ENCODE data around the gene ZNF578.
A peak's percentile ranks its signal among the peaks of the same experiment; 100 is the strongest.
"Not testable (repeated sequence)": the region's sequence is repeated elsewhere in the genome, so short reads cannot be mapped to it uniquely, and the experiment has no call there.

ZNF578 gene

DNA sequence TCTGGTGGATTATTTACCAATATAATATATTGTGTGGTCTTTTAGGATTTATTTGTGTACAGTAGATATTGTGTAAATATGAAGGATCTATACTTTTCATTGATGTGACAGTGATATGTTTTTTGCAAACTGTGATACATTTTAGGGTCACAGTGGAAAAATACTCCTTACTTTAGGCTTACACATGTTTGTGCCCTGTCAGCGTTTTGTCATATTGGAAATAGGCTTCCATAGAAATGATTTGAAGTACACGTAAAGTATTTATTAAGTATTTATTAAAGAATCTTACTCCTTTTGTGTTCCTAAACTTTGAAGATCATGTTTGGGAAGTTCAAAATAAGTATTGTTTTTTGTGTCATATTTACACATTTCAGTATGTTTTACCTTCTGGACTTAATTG lies 79.1 kb downstream of the ZNF578 start:
- no peak overlapping the region for H3K27ac ChIP-seq (ENCODE audit: low read depth, low read length)
- H3K79me1 ChIP-seq (ENCODE audit: low read length) = peaks cover 10% of the 10 kb centered on the region
- no peak overlapping the region for H3K4me2 ChIP-seq (ENCODE audit: low read length)
- H3K4me1 ChIP-seq (ENCODE audit: control insufficient read depth in 1 of 2, insufficient read depth in 2 of 2, low read length in 2 of 2) = peaks cover 7 to 12% of the 10 kb centered on the region in 2 experiments
- H3K9ac ChIP-seq (ENCODE audit: low read length) = no peak overlapping the region
- no peaks in the 10 kb centered on the region for H3K9me3 ChIP-seq (ENCODE audit: insufficient read depth, low read depth, low read length)
- H2AFZ ChIP-seq (ENCODE audit: insufficient read depth, low read length, poor library complexity) = no peak overlapping the region
- H2BK5ac ChIP-seq (ENCODE audit: low read depth, low read length, poor library complexity) = no peak overlapping the region
- H2AK5ac ChIP-seq (ENCODE audit: low read length) = no peak overlapping the region
- H2BK12ac ChIP-seq (ENCODE audit: low read length) = no peak overlapping the region
- H2BK120ac ChIP-seq (ENCODE audit: insufficient read depth, low read length, poor library complexity) = no peak overlapping the region
- H3K27me3 ChIP-seq (ENCODE audit: insufficient read depth, low read length) = no peaks in the 10 kb centered on the region
- no peak for DNase-seq
- H4K12ac ChIP-seq (ENCODE audit: low read depth, low read length) = no peak overlapping the region
- no CpG with 5 or more reads among the region's 2 CpGs for WGBS (ENCODE audit: extremely low coverage, insufficient coverage, insufficient read length)
- peaks cover 2% of the 10 kb centered on the region in 2 experiments for H3K36me3 ChIP-seq (ENCODE audit: control insufficient read depth in 1 of 2, insufficient read depth in 2 of 2, low read length in 2 of 2)
- H4K8ac ChIP-seq (ENCODE audit: low read depth, low read length) = no peak overlapping the region
- no peak overlapping the region for H3K23ac ChIP-seq (ENCODE audit: low read length)
- H4K91ac ChIP-seq (ENCODE audit: low read depth, low read length) = no peak overlapping the region
- no peak overlapping the region for H3K14ac ChIP-seq (ENCODE audit: low read length)
- H3K18ac ChIP-seq (ENCODE audit: low read length) = no peak overlapping the region
- H3K79me2 ChIP-seq (ENCODE audit: control insufficient read depth, insufficient read depth, low read length, poor library complexity) = peaks cover 7% of the 10 kb centered on the region
- H3K4ac ChIP-seq (ENCODE audit: low read depth, low read length) = no peak overlapping the region
- H3K4me3 ChIP-seq (ENCODE audit: low read depth, low read length) = no peak overlapping the region

DNA sequence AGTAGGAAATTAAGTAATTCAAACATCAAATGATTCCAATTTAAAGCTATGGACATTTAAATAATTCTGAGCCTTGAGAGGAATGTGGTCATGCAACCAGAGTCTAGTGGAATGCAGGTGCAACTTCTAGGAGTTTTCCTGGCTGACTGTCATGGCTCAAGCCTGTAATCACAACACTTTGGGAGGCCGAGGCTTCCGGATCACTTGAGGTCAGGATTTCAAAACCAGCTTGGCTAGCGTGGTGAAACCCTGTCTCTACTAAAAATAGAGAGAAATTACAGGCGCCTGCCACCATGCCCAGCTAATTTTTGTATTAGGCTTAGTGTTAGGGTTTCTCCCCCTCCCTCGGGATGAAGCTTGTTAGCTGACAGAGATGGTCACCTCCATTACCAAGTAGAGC lies 80.5 kb downstream of the ZNF578 start:
- Histone ChIP-seq H3K4me1 (ENCODE audit: control insufficient read depth in 1 of 2, insufficient read depth in 2 of 2, low read length in 2 of 2) (peaks cover 7 to 10% of the 10 kb centered on the region in 2 experiments), H4K12ac (ENCODE audit: low read depth, low read length) (no peak overlapping the region), H3K23ac (ENCODE audit: low read length) (no peak overlapping the region), H3K9ac (ENCODE audit: low read length) (no peak overlapping the region), H3K18ac (ENCODE audit: low read length) (no peak overlapping the region), H2BK5ac (ENCODE audit: low read depth, low read length, poor library complexity) (no peak overlapping the region), H3K4me3 (ENCODE audit: low read depth, low read length) (no peak overlapping the region), H3K27ac (ENCODE audit: low read depth, low read length) (peak overlapping the region; percentile 41), H4K91ac (ENCODE audit: low read depth, low read length) (no peak overlapping the region), H4K8ac (ENCODE audit: low read depth, low read length) (no peak overlapping the region), H3K79me2 (ENCODE audit: control insufficient read depth, insufficient read depth, low read length, poor library complexity) (peaks cover 2% of the 10 kb centered on the region), H2BK120ac (ENCODE audit: insufficient read depth, low read length, poor library complexity) (no peak overlapping the region), H3K9me3 (ENCODE audit: insufficient read depth, low read depth, low read length) (no peaks in the 10 kb centered on the region), H3K4me2 (ENCODE audit: low read length) (no peak overlapping the region), H3K27me3 (ENCODE audit: insufficient read depth, low read length) (no peaks in the 10 kb centered on the region), H2AK5ac (ENCODE audit: low read length) (no peak overlapping the region), H3K14ac (ENCODE audit: low read length) (no peak overlapping the region), H3K36me3 (ENCODE audit: control insufficient read depth in 1 of 2, insufficient read depth in 2 of 2, low read length in 2 of 2) (peaks cover 2% of the 10 kb centered on the region in 2 experiments), H2BK12ac (ENCODE audit: low read length) (no peak overlapping the region), H3K4ac (ENCODE audit: low read depth, low read length) (no peak overlapping the region), H2AFZ (ENCODE audit: insufficient read depth, low read length, poor library complexity) (no peak overlapping the region), H3K79me1 (ENCODE audit: low read length) (peaks cover 4% of the 10 kb centered on the region)
- peak; percentile 96 to 98 for DNase-seq
- WGBS (ENCODE audit: extremely low coverage, insufficient coverage, insufficient read length) = no CpG with 5 or more reads among the region's 5 CpGs

DNA sequence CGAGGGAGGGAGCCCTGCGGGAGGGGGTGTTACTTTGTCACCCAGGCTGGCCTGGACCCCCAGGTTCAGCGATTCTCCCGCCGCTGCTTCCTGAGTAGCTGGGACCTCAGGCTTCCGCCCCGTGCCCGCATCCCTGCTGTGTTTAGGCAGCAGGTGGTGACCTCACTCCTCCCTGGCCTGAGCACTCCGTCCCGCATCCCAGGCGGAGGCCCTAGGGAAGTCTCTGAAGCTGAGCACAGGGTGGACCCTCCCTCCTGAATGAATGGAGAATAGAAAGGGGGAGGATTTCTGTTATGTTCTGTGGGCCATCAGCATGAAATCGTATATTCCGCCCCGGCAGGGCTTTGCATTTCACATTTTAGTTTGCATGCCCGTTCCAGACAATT lies 82.0 kb downstream of the ZNF578 start:
- not testable (repeated sequence) for H3K79me2 ChIP-seq (ENCODE audit: control insufficient read depth, insufficient read depth, low read length, poor library complexity); H3K36me3 ChIP-seq (ENCODE audit: control insufficient read depth in 1 of 2, insufficient read depth in 2 of 2, low read length in 2 of 2); H3K4me1 ChIP-seq (ENCODE audit: control insufficient read depth in 1 of 2, insufficient read depth in 2 of 2, low read length in 2 of 2); H3K9me3 ChIP-seq (ENCODE audit: insufficient read depth, low read depth, low read length); H3K79me1 ChIP-seq (ENCODE audit: low read length); H3K4ac ChIP-seq (ENCODE audit: low read depth, low read length); H3K18ac ChIP-seq (ENCODE audit: low read length); H3K23ac ChIP-seq (ENCODE audit: low read length); H2AFZ ChIP-seq (ENCODE audit: insufficient read depth, low read length, poor library complexity); H4K8ac ChIP-seq (ENCODE audit: low read depth, low read length); H3K9ac ChIP-seq (ENCODE audit: low read length); H3K4me3 ChIP-seq (ENCODE audit: low read depth, low read length); H2BK120ac ChIP-seq (ENCODE audit: insufficient read depth, low read length, poor library complexity); H2BK5ac ChIP-seq (ENCODE audit: low read depth, low read length, poor library complexity); H3K14ac ChIP-seq (ENCODE audit: low read length); H3K27ac ChIP-seq (ENCODE audit: low read depth, low read length); H4K91ac ChIP-seq (ENCODE audit: low read depth, low read length); H2AK5ac ChIP-seq (ENCODE audit: low read length); H2BK12ac ChIP-seq (ENCODE audit: low read length); H3K27me3 ChIP-seq (ENCODE audit: insufficient read depth, low read length); H4K12ac ChIP-seq (ENCODE audit: low read depth, low read length)
- peak overlapping the region; percentile 97 for H3K4me2 ChIP-seq (ENCODE audit: low read length)
- no CpG with 5 or more reads among the region's 15 CpGs for WGBS (ENCODE audit: extremely low coverage, insufficient coverage, insufficient read length)
- peak; percentile 84 to 86 for DNase-seq

DNA sequence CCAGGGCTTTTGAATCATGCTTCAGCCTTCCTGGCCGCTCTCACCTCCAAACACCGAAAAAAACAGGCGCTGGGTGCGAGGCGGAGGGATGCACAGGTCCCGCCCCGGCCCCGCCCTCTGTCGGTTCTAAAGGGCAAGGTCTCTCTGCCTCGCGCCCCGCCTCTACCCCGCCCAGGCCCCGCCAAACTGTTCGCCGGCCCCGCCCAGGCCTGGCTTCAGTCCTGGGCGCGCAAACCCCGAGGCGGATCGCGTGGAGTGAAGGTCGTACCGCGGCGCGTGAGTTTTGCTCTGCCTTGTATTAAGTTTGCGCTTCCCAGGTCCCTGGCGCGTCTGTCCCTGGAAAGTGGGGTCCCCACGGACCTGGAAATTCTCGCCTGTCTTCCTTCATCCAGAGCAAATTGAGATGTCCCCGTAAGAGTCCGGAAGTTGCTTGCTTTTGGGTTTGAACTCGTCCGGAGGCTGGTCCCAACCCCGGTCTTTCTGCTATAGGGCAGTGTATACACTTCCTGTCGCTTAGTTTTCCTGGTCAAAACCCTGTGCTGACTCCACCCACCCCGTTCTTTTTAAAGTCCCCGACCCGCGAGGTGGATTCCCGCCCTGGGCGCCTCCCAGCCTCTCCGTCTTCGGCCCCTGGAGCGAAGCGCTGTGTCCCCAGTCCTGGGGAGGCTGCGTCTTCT lies 82.6 kb downstream of the ZNF578 start:
- Histone ChIP-seq H3K36me3 (ENCODE audit: control insufficient read depth in 1 of 2, insufficient read depth in 2 of 2, low read length in 2 of 2) (peaks cover 2 to 4% of the 10 kb centered on the region in 2 experiments), H3K27me3 (ENCODE audit: insufficient read depth, low read length) (no peaks in the 10 kb centered on the region), H4K91ac (ENCODE audit: low read depth, low read length) (peak overlapping the region; percentile 32), H3K79me2 (ENCODE audit: control insufficient read depth, insufficient read depth, low read length, poor library complexity) (peaks cover 2% of the 10 kb centered on the region), H3K4me2 (ENCODE audit: low read length) (peak overlapping the region; percentile 97), H2BK5ac (ENCODE audit: low read depth, low read length, poor library complexity) (peak overlapping the region; percentile 71), H2AFZ (ENCODE audit: insufficient read depth, low read length, poor library complexity) (peak overlapping the region; percentile 61), H2AK5ac (ENCODE audit: low read length) (no peak overlapping the region), H2BK120ac (ENCODE audit: insufficient read depth, low read length, poor library complexity) (peak overlapping the region; percentile 39), H4K8ac (ENCODE audit: low read depth, low read length) (peak overlapping the region; percentile 54), H3K23ac (ENCODE audit: low read length) (no peak overlapping the region), H3K4ac (ENCODE audit: low read depth, low read length) (peak overlapping the region; percentile 70), H3K9ac (ENCODE audit: low read length) (peak overlapping the region; percentile 77), H3K27ac (ENCODE audit: low read depth, low read length) (peak overlapping the region; percentile 55), H2BK12ac (ENCODE audit: low read length) (peak overlapping the region; percentile 20), H3K18ac (ENCODE audit: low read length) (peak overlapping the region; percentile 72), H4K12ac (ENCODE audit: low read depth, low read length) (no peak overlapping the region), H3K14ac (ENCODE audit: low read length) (peak overlapping the region; percentile 74), H3K4me1 (ENCODE audit: control insufficient read depth in 1 of 2, insufficient read depth in 2 of 2, low read length in 2 of 2) (peaks cover 7% of the 10 kb centered on the region in 2 experiments), H3K79me1 (ENCODE audit: low read length) (peaks cover 4% of the 10 kb centered on the region), H3K9me3 (ENCODE audit: insufficient read depth, low read depth, low read length) (no peaks in the 10 kb centered on the region), H3K4me3 (ENCODE audit: low read depth, low read length) (peak overlapping the region; percentile 73)
- peak; percentile 80 to 84 for DNase-seq
- no CpG with 5 or more reads among the region's 50 CpGs for WGBS (ENCODE audit: extremely low coverage, insufficient coverage, insufficient read length)
